WTC11 (cell line): ENCODE measurements around the gene PCDH1. TPM values are rescaled to one million over a fixed set of nuclear protein-coding genes. Genes with fewer than 3 reads are reported as not detected.

Source experiments
- ATAC-seq: fragments of 200-7000 bp; cut with Tn5 transposase; 2 replicates; pipeline ENCODE4 v1.10.0; 2021; ENCODE audit warnings: mild to moderate bottlenecking, moderate library complexity
- CTCF ChIA-PET: fragments of 300-600 bp; sonication (Branson Sonifier 250); formaldehyde crosslinking; loops from one replicate; lab custom pipeline; 2021; ENCODE audit warnings: antibody characterized with exemption; lab: Charles Lee
- POLR2A ChIA-PET: fragments of 350-600 bp; sonication (Branson Sonifier 250); formaldehyde crosslinking; loops from one replicate; lab custom pipeline; 2021; ENCODE audit warnings: antibody characterized with exemption; lab: Charles Lee
- DNase-seq: peaks from one replicate; pipeline ENCODE4 v3.0.0; 2021; ENCODE audit warnings: low spot score
- H3K27ac Mint-ChIP-seq: 2 replicates; pipeline ENCODE4 v1.8.0; 2021; ENCODE audit warnings: mixed read lengths
- H3K27me3 Mint-ChIP-seq: 2 replicates; pipeline ENCODE4 v1.8.0; 2021; ENCODE audit warnings: low read depth, mild to moderate bottlenecking, moderate library complexity, mixed read lengths
- H3K36me3 Mint-ChIP-seq: 2 replicates; pipeline ENCODE4 v1.8.0; 2021; ENCODE audit warnings: mixed read lengths
- H3K4me1 Mint-ChIP-seq: 2 replicates; pipeline ENCODE4 v1.8.0; 2022; ENCODE audit warnings: mixed read lengths
- H3K4me3 Mint-ChIP-seq: 2 replicates; pipeline ENCODE4 v1.8.0; 2021; ENCODE audit warnings: mild to moderate bottlenecking, moderate library complexity, mixed read lengths
- H3K9me3 Mint-ChIP-seq: 2 replicates; pipeline ENCODE4 v1.8.0; 2021; ENCODE audit warnings: mixed read lengths
- ESRRA ChIP-seq: sonication (generic); formaldehyde crosslinking; IDR thresholded peaks from 2 replicates; pipeline ENCODE4 v1.8.1; 2022; ENCODE audit warnings: mild to moderate bottlenecking, missing genetic modification reagents, borderline replicate concordance
- GTF2I ChIP-seq: fragments of 250-450 bp; sonication (Bioruptor Pico); conservative IDR thresholded peaks from 2 replicates; pipeline ENCODE4 v1.4.0; 2021; ENCODE audit warnings: mild to moderate bottlenecking
- JUN ChIP-seq: sonication (generic); formaldehyde crosslinking; IDR thresholded peaks from 2 replicates; pipeline ENCODE4 v1.8.0; 2023; ENCODE audit warnings: mild to moderate bottlenecking, missing genetic modification reagents
- KAT7 ChIP-seq: sonication (generic); formaldehyde crosslinking; IDR thresholded peaks from 2 replicates; pipeline ENCODE4 v1.8.1; 2023; ENCODE audit warnings: missing genetic modification reagents, mild to moderate bottlenecking, borderline replicate concordance
- SP1 ChIP-seq: sonication (generic); formaldehyde crosslinking; conservative IDR thresholded peaks from 2 replicates; pipeline ENCODE4 v1.8.1; 2022; ENCODE audit warnings: missing genetic modification reagents
- TEAD1 ChIP-seq: sonication (generic); formaldehyde crosslinking; IDR thresholded peaks from 2 replicates; pipeline ENCODE4 v1.8.0; 2022; ENCODE audit warnings: mild to moderate bottlenecking, missing genetic modification reagents
- TEAD4 ChIP-seq: sonication (generic); formaldehyde crosslinking; IDR thresholded peaks from 2 replicates; pipeline ENCODE4 v1.8.0; 2022; ENCODE audit warnings: mild to moderate bottlenecking, missing genetic modification reagents
- ZBTB21 ChIP-seq: sonication (generic); formaldehyde crosslinking; IDR thresholded peaks from 2 replicates; pipeline ENCODE4 v1.8.1; 2023; ENCODE audit warnings: mild to moderate bottlenecking, missing genetic modification reagents, borderline replicate concordance
- ZNF219 ChIP-seq: sonication (generic); formaldehyde crosslinking; IDR thresholded peaks from 2 replicates; pipeline ENCODE4 v1.8.0; 2023; ENCODE audit warnings: missing genetic modification reagents, mild to moderate bottlenecking, borderline replicate concordance
- ZNF416 ChIP-seq: fragments of 250-450 bp; sonication (Bioruptor Pico); IDR thresholded peaks from 2 replicates; pipeline ENCODE4 v1.9.0; 2021; ENCODE audit warnings: mild to moderate bottlenecking, inconsistent platforms
- total RNA-seq: library from RNA; stranded (reverse); gene quantifications from 3 replicates; pipeline ENCODE4 v1.2.3, GENCODE V29; 2021
- TF ChIP-seq, protein P1 (sequence below): sonication (generic); formaldehyde crosslinking; IDR thresholded peaks from 2 replicates; pipeline ENCODE4 v1.8.0; 2023; ENCODE audit warnings: missing genetic modification reagents
- TF ChIP-seq, protein P2 (sequence below): sonication (generic); formaldehyde crosslinking; conservative IDR thresholded peaks from 2 replicates; pipeline ENCODE4 v1.8.1; 2023; ENCODE audit warnings: mild to moderate bottlenecking, low read depth, missing genetic modification reagents, moderate library complexity
- TF ChIP-seq, protein P3 (sequence below): sonication (generic); formaldehyde crosslinking; IDR thresholded peaks from 2 replicates; pipeline ENCODE4 v1.8.1; 2022; ENCODE audit warnings: low read depth, mild to moderate bottlenecking, moderate library complexity, missing genetic modification reagents, borderline replicate concordance
- TF ChIP-seq, protein P4 (sequence below): fragments of 250-450 bp; sonication (Bioruptor Pico); IDR thresholded peaks from 2 replicates; pipeline ENCODE4 v2.1.2; 2022; ENCODE audit warnings: mild to moderate bottlenecking, moderate library complexity
- TF ChIP-seq, protein P5 (sequence below): fragments of 250-450 bp; sonication (Bioruptor Pico); IDR thresholded peaks from 2 replicates; pipeline ENCODE4 v1.9.0; 2021; ENCODE audit warnings: mild to moderate bottlenecking, borderline replicate concordance
- TF ChIP-seq, protein P6 (sequence below): fragments of 250-450 bp; sonication (Bioruptor Pico); conservative IDR thresholded peaks from 2 replicates; pipeline ENCODE4 v1.9.0; 2021; ENCODE audit warnings: mild to moderate bottlenecking

Gene PCDH1
- total RNA-seq, 1 experiment from 2014 or later: 105 TPM

DNA sequence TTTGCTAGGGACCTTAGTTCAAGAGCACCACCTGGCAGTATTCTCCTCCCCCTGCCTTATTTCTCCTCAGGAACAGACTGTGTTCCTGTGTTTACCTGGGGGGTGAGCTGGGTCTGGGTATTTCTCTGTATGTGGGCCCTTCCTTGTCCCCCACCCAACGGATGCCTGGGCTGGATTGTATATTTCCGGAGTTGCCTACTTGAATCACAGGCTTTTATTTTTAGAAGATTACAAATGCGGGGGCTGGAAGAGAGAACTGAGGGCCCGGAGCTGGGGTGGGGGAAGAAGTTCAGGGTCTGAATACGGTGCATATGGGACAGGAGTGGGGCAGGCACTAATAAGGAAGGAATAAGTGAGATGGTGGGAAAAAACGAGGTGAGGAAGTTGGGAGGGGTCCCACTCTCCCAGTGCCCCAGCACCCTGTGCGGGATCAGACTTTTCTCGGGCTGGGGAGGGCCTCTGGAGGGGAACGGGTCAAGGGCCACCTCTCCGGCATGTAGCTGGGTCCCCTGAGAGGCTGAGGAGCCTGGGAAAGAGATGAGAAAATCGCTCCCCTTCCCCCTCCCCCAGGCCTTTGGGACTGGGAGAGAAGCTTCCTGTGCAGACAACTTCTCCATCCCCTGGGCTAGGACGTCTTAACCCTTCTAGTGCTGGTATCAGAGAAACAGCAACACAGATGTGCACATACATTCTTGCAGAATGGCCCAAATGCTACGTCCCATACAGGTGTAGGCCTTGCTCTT is 42.1 kb downstream of the PCDH1 start:
- peaks cover 8% of the 10 kb centered on the region for H3K36me3 Mint-ChIP-seq
- DNase-seq (no peak), ATAC-seq (peak; percentile 5; the same call in 1 of the 2 replicates)
- no peak for TF ChIP-seq TEAD1 (CRISPR knock-in tag)
- TF ChIP-seq, protein P1, sequence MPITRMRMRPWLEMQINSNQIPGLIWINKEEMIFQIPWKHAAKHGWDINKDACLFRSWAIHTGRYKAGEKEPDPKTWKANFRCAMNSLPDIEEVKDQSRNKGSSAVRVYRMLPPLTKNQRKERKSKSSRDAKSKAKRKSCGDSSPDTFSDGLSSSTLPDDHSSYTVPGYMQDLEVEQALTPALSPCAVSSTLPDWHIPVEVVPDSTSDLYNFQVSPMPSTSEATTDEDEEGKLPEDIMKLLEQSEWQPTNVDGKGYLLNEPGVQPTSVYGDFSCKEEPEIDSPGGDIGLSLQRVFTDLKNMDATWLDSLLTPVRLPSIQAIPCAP (CRISPR knock-in tag): no peak
- peak overlapping the region; percentile 29; the same call in 1 of the 2 replicates for H3K4me3 Mint-ChIP-seq
- H3K27me3 Mint-ChIP-seq: peaks cover 8% of the 10 kb centered on the region
- ChIA-PET CTCF (interaction anchor here (0.9 to 5.8 kb wide), 14 partner anchors 9 to 144 kb away, joined by 3 to 79 read pairs (median 6); partner anchors contain the start of genes PCDH1 and RNF14), POLR2A (interaction anchor here (1.0 to 2.6 kb wide), 4 partner anchors 10 to 42 kb away, joined by 3 to 12 read pairs (median 6); partner anchors contain the start of gene PCDH1)
- H3K4me1 Mint-ChIP-seq: peaks cover 76% of the 10 kb centered on the region
- peak overlapping the region; percentile 96 for H3K27ac Mint-ChIP-seq
- H3K9me3 Mint-ChIP-seq: 0 out of 2 replicates have a peak, but pooled peaks cover 7% of the 10 kb centered on the region

DNA sequence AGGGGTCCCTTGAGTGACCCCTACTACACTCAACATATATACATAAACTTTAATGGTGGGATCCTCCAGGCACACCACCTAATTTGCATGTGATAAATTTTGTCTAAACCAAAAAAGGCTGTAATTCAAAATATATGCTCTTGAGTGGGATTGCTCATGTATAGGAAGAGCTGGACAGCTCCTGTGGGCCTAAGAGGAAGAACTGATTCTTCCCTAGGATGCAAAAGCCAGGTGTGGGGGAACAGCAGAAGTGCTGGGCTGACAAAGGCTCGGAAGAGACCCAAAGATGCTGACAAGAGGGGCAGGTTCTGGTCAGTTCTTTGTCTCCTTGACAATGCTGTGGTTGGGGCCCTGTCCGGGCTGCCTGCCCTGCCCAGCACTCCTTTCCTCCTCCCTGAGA is 43.9 kb downstream of the PCDH1 start:
- ATAC-seq (no peak), DNase-seq (no peak)
- H3K36me3 Mint-ChIP-seq: peaks cover 8% of the 10 kb centered on the region
- no peak overlapping the region for H3K27ac Mint-ChIP-seq
- ChIA-PET POLR2A (no interaction called here), CTCF (interaction anchor here (0.8 to 5.0 kb wide), 3 partner anchors 8 to 127 kb away, joined by 3 to 17 read pairs (median 10); no protein-coding TSS in a partner anchor)
- peaks cover 8% of the 10 kb centered on the region for H3K27me3 Mint-ChIP-seq
- 0 out of 2 replicates have a peak, but pooled peaks cover 7% of the 10 kb centered on the region for H3K9me3 Mint-ChIP-seq
- H3K4me1 Mint-ChIP-seq: peaks cover 58% of the 10 kb centered on the region
- TF ChIP-seq, protein P2, sequence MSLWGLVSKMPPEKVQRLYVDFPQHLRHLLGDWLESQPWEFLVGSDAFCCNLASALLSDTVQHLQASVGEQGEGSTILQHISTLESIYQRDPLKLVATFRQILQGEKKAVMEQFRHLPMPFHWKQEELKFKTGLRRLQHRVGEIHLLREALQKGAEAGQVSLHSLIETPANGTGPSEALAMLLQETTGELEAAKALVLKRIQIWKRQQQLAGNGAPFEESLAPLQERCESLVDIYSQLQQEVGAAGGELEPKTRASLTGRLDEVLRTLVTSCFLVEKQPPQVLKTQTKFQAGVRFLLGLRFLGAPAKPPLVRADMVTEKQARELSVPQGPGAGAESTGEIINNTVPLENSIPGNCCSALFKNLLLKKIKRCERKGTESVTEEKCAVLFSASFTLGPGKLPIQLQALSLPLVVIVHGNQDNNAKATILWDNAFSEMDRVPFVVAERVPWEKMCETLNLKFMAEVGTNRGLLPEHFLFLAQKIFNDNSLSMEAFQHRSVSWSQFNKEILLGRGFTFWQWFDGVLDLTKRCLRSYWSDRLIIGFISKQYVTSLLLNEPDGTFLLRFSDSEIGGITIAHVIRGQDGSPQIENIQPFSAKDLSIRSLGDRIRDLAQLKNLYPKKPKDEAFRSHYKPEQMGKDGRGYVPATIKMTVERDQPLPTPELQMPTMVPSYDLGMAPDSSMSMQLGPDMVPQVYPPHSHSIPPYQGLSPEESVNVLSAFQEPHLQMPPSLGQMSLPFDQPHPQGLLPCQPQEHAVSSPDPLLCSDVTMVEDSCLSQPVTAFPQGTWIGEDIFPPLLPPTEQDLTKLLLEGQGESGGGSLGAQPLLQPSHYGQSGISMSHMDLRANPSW (CRISPR knock-in tag): no peak
- TF ChIP-seq SP1 (CRISPR knock-in tag) (no peak), TEAD4 (CRISPR knock-in tag) (no peak), KAT7 (no peak), ZBTB21 (CRISPR knock-in tag) (no peak)
- TF ChIP-seq, protein P3, sequence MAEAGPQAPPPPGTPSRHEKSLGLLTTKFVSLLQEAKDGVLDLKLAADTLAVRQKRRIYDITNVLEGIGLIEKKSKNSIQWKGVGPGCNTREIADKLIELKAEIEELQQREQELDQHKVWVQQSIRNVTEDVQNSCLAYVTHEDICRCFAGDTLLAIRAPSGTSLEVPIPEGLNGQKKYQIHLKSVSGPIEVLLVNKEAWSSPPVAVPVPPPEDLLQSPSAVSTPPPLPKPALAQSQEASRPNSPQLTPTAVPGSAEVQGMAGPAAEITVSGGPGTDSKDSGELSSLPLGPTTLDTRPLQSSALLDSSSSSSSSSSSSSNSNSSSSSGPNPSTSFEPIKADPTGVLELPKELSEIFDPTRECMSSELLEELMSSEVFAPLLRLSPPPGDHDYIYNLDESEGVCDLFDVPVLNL (CRISPR knock-in tag): no peak
- TF ChIP-seq, protein P4, sequence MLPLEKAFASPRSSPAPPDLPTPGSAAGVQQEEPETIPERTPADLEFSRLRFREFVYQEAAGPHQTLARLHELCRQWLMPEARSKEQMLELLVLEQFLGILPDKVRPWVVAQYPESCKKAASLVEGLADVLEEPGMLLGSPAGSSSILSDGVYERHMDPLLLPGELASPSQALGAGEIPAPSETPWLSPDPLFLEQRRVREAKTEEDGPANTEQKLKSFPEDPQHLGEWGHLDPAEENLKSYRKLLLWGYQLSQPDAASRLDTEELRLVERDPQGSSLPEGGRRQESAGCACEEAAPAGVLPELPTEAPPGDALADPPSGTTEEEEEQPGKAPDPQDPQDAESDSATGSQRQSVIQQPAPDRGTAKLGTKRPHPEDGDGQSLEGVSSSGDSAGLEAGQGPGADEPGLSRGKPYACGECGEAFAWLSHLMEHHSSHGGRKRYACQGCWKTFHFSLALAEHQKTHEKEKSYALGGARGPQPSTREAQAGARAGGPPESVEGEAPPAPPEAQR: no peak
- H3K4me3 Mint-ChIP-seq: no peak overlapping the region

DNA sequence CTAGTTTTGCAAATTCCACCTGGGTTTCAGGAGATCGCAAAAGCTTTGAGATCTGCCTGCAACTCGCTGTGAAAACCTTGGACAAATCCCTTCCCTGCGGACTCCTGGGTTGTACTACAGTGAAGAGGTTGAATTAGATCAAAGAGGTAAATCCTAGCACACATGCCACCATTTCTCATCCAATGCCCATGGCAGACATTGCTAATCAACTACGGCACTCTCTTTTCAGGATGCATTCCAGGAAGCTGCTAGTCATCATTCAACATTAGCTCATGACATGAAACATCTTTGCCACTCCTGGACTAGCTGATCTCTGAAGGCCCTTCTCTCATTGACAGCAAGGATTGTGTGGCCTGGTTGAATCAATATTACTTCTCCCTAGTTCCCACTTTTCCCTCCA is 46.1 kb downstream of the PCDH1 start:
- CTCF ChIA-PET: interaction anchor here (1.4 to 2.5 kb wide), 5 partner anchors 14 to 47 kb away, joined by 4 to 10 read pairs (median 6); no protein-coding TSS in a partner anchor
- Mint-ChIP-seq H3K36me3 (peaks cover 8% of the 10 kb centered on the region), H3K9me3 (0 out of 2 replicates have a peak, but pooled peaks cover 7% of the 10 kb centered on the region), H3K4me1 (peaks cover 40% of the 10 kb centered on the region), H3K4me3 (no peak overlapping the region), H3K27me3 (peaks cover 8% of the 10 kb centered on the region), H3K27ac (no peak overlapping the region)
- no peak for ATAC-seq
- POLR2A ChIA-PET: no interaction called here
- no peak for DNase-seq
- TF ChIP-seq JUN (no peak), ZNF416 (CRISPR knock-in tag) (no peak), ESRRA (no peak), GTF2I (no peak), TEAD4 (CRISPR knock-in tag) (no peak), ZNF219 (CRISPR knock-in tag) (no peak)
- TF ChIP-seq, protein P5, sequence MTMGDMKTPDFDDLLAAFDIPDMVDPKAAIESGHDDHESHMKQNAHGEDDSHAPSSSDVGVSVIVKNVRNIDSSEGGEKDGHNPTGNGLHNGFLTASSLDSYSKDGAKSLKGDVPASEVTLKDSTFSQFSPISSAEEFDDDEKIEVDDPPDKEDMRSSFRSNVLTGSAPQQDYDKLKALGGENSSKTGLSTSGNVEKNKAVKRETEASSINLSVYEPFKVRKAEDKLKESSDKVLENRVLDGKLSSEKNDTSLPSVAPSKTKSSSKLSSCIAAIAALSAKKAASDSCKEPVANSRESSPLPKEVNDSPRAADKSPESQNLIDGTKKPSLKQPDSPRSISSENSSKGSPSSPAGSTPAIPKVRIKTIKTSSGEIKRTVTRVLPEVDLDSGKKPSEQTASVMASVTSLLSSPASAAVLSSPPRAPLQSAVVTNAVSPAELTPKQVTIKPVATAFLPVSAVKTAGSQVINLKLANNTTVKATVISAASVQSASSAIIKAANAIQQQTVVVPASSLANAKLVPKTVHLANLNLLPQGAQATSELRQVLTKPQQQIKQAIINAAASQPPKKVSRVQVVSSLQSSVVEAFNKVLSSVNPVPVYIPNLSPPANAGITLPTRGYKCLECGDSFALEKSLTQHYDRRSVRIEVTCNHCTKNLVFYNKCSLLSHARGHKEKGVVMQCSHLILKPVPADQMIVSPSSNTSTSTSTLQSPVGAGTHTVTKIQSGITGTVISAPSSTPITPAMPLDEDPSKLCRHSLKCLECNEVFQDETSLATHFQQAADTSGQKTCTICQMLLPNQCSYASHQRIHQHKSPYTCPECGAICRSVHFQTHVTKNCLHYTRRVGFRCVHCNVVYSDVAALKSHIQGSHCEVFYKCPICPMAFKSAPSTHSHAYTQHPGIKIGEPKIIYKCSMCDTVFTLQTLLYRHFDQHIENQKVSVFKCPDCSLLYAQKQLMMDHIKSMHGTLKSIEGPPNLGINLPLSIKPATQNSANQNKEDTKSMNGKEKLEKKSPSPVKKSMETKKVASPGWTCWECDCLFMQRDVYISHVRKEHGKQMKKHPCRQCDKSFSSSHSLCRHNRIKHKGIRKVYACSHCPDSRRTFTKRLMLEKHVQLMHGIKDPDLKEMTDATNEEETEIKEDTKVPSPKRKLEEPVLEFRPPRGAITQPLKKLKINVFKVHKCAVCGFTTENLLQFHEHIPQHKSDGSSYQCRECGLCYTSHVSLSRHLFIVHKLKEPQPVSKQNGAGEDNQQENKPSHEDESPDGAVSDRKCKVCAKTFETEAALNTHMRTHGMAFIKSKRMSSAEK (CRISPR knock-in tag): no peak
- TF ChIP-seq, protein P6, sequence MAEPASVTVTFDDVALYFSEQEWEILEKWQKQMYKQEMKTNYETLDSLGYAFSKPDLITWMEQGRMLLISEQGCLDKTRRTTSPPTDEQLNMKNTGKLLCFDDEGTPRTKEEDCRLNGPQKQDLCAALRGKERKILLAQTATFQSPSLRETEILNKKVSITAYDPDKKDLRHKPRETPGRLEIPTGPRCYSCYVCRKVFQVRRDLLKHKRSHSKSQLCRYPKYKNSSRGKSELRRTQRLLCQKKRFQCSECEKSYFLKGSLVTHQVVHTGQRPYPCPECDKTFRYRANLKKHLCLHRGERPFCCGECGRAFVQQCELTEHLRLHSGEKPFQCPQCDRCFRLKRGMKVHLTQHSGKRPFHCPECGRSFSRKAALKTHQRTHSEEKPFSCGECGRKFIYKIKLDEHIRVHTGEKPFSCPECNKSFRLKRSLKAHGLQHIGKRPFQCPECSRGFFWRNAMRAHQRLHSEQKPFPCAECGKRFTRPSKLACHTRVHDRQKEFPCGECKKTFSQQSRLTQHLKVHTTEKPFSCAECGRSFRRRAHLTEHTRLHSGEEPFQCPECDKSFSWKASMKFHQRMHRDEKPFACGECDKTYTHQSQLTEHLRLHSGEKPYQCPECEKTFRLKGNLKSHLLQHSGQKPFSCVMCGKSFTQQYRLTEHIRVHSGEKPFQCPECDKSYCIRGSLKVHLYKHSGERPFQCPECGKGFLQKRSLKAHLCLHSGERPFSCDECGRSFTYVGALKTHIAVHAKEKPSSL (CRISPR knock-in tag): no peak
